SK-N-SH (cell line): Measurements from ENCODE around the gene PODN. TPM values are rescaled to one million over a fixed set of nuclear protein-coding genes. Genes with fewer than 3 reads are reported as not detected.

ENCODE experiments used
- CTCF ChIA-PET: fragments of 300-600, 350-600 bp; formaldehyde crosslinking; extraction: SDS; loops from one replicate; lab custom pipeline; 2021; lab: Yijun Ruan, JAX
- POLR2A ChIA-PET: fragments of 350-600 bp; sonication (Branson Sonifier 250); formaldehyde crosslinking; extraction: SDS; loops from one replicate; lab custom pipeline; 2020; ENCODE audit warnings: antibody characterized with exemption, inconsistent platforms; lab: Yijun Ruan, JAX
- DNase-seq: peaks from one replicate; pipeline ENCODE4 v3.0.0; 2012
- H2AFZ ChIP-seq: fragments of 200-600 bp; sonication (generic); 2 replicates; pipeline ENCODE4 v1.8.1; 2016; ENCODE audit warnings: antibody characterized with exemption, mild to moderate bottlenecking, low read depth
- H3F3A ChIP-seq: fragments of 200-600 bp; sonication (generic); replicated peaks from 2 replicates; pipeline ENCODE3; 2016; ENCODE audit warnings: antibody characterized with exemption, mild to moderate bottlenecking; ENCODE audit not compliant: insufficient read depth
- H3K27ac ChIP-seq, 2 experiments: fragments of 200-500 bp in 1 of 2; fragments of 200-600 bp in 1 of 2; sonication (Bioruptor generic) in 1 of 2; sonication (generic), shearing (Covaris generic) in 1 of 2; 2 replicates each; pipeline versions ENCODE4 v1.5.1 to v1.6.1; 2014 to 2016; ENCODE audit warnings: low read depth in 2 of 2, inconsistent platforms in 1 of 2, low read length in 1 of 2, mild to moderate bottlenecking in 1 of 2, mixed read lengths in 1 of 2
- H3K27me3 ChIP-seq: fragments of 200-600 bp; sonication (generic), shearing (Covaris generic); 2 replicates; pipeline ENCODE4 v1.6.1; 2016; ENCODE audit warnings: mixed run types; ENCODE audit not compliant: insufficient read depth
- H3K36me3 ChIP-seq, 2 experiments: fragments of 200-500 bp in 1 of 2; fragments of 200-600 bp in 1 of 2; sonication (Bioruptor generic) in 1 of 2; sonication (generic) in 1 of 2; replicated peaks in 1 of 2; 2 replicates each; pipeline versions ENCODE3 to v1.5.1; 2014 to 2016; ENCODE audit warnings: low read length in 1 of 2, mild to moderate bottlenecking in 1 of 2; ENCODE audit not compliant: insufficient read depth in 2 of 2, control insufficient read depth in 1 of 2
- H3K4me1 ChIP-seq, 2 experiments: fragments of 200-500 bp in 1 of 2; fragments of 200-600 bp in 1 of 2; sonication (Bioruptor generic) in 1 of 2; sonication (generic), shearing (Covaris generic) in 1 of 2; 2 replicates each; pipeline versions ENCODE4 v1.5.1 to v1.6.1; 2014 to 2016; ENCODE audit warnings: low read depth in 1 of 2, low read length in 1 of 2, mixed run types in 1 of 2; ENCODE audit not compliant: insufficient read depth in 2 of 2, control insufficient read depth in 1 of 2
- H3K4me2 ChIP-seq: fragments of 200-600 bp; sonication (generic), shearing (Covaris generic); 2 replicates; pipeline ENCODE4 v1.6.1; 2017; ENCODE audit warnings: mixed run types
- H3K4me3 ChIP-seq, 2 experiments: fragments of 200-500 bp in 1 of 2; fragments of 200-600 bp in 1 of 2; sonication (Bioruptor generic) in 1 of 2; sonication (generic), shearing (Covaris generic) in 1 of 2; 2 replicates each; pipeline versions ENCODE4 v1.5.1 to v1.8.1; 2014 to 2016; ENCODE audit warnings: low read depth in 2 of 2, inconsistent platforms in 1 of 2, low read length in 1 of 2, mild to moderate bottlenecking in 1 of 2, mixed read lengths in 1 of 2, moderate library complexity in 1 of 2
- H3K79me2 ChIP-seq: fragments of 200-600 bp; sonication (generic); 2 replicates; pipeline ENCODE4 v1.8.1; 2017; ENCODE audit warnings: mild to moderate bottlenecking; ENCODE audit not compliant: insufficient read depth
- H3K9ac ChIP-seq: fragments of 200-600 bp; sonication (generic); 2 replicates; pipeline ENCODE4 v1.6.1; 2017; ENCODE audit warnings: mixed run types
- H3K9me2 ChIP-seq: fragments of 200-600 bp; sonication (generic); 2 replicates; pipeline ENCODE4 v1.6.1; 2017; ENCODE audit warnings: mixed run types
- H3K9me3 ChIP-seq: fragments of 200-600 bp; sonication (generic); 2 replicates; pipeline ENCODE4 v1.6.1; 2017; ENCODE audit warnings: mixed run types, mild to moderate bottlenecking, moderate library complexity
- H4K20me1 ChIP-seq: fragments of 200-600 bp; sonication (generic); 2 replicates; pipeline ENCODE4 v1.6.1; 2017; ENCODE audit warnings: mild to moderate bottlenecking, mixed run types; ENCODE audit not compliant: insufficient read depth
- EP300 ChIP-seq, 2 experiments: IDR thresholded peaks; 2 replicates each; pipeline versions ENCODE4 v1.4.0 to v1.6.1; 2012; ENCODE audit warnings: borderline replicate concordance in 1 of 2, low read depth in 1 of 2, low read length in 1 of 2
- EZH2phosphoT487 ChIP-seq: fragments of 200-600 bp; sonication (generic); IDR thresholded peaks from 2 replicates; pipeline ENCODE4 v1.6.1; 2017; ENCODE audit warnings: low read depth, mixed run types, mild to moderate bottlenecking, antibody characterized with exemption, moderate library complexity, borderline replicate concordance
- FOSL2 ChIP-seq: IDR thresholded peaks from 2 replicates; pipeline ENCODE4 v1.4.0; 2012; ENCODE audit warnings: low read depth, mild to moderate bottlenecking, moderate library complexity, borderline replicate concordance
- GATA2 ChIP-seq: sonication (generic); formaldehyde crosslinking; IDR thresholded peaks from 2 replicates; pipeline ENCODE4 v1.5.0; 2020; ENCODE audit warnings: mild to moderate bottlenecking, missing genetic modification reagents
- MXI1 ChIP-seq: IDR thresholded peaks from 2 replicates; pipeline ENCODE4 v1.6.1; 2012; ENCODE audit warnings: mild to moderate bottlenecking, low read depth, low read length, improper control_type of control experiment
- NFIC ChIP-seq: IDR thresholded peaks from 2 replicates; pipeline ENCODE4 v1.4.0; 2012; ENCODE audit warnings: borderline replicate concordance
- NRF1 ChIP-seq: IDR thresholded peaks from 2 replicates; pipeline ENCODE4 v1.6.1; 2012; ENCODE audit warnings: low read depth, mild to moderate bottlenecking, low read length
- POLR2AphosphoS5 ChIP-seq: IDR thresholded peaks from 2 replicates; pipeline ENCODE4 v1.6.1; 2012; ENCODE audit warnings: low read depth, low read length
- RAD21 ChIP-seq: IDR thresholded peaks from 2 replicates; pipeline ENCODE4 v1.6.1; 2012; ENCODE audit warnings: mild to moderate bottlenecking, low read length
- RCOR1 ChIP-seq: fragments of 150-350 bp; IDR thresholded peaks from 2 replicates; pipeline ENCODE4 v1.6.1; 2017; ENCODE audit warnings: antibody characterized with exemption, low read length
- RFX5 ChIP-seq: IDR thresholded peaks from 2 replicates; pipeline ENCODE4 v1.6.1; 2012; ENCODE audit warnings: mild to moderate bottlenecking, improper control_type of control experiment, low read length
- RXRA ChIP-seq: IDR thresholded peaks from 2 replicates; pipeline ENCODE4 v1.4.0; 2012; ENCODE audit warnings: low read depth, mild to moderate bottlenecking, borderline replicate concordance
- SIN3A ChIP-seq: IDR thresholded peaks from 2 replicates; pipeline ENCODE4 v1.6.1; 2012; ENCODE audit warnings: low read depth, mild to moderate bottlenecking, low read length, moderate library complexity, borderline replicate concordance
- SMC3 ChIP-seq: IDR thresholded peaks from 2 replicates; pipeline ENCODE4 v1.6.1; 2012; ENCODE audit warnings: low read depth, low read length, improper control_type of control experiment
- TCF12 ChIP-seq: IDR thresholded peaks from 2 replicates; pipeline ENCODE4 v1.4.0; 2012
- TEAD4 ChIP-seq: IDR thresholded peaks from 2 replicates; pipeline ENCODE4 v1.4.0; 2012; ENCODE audit warnings: mild to moderate bottlenecking, borderline replicate concordance; ENCODE audit not compliant: insufficient read depth
- YY1 ChIP-seq: IDR thresholded peaks from 2 replicates; pipeline ENCODE4 v1.4.0; 2012; ENCODE audit warnings: low read depth, mild to moderate bottlenecking
- WGBS: methylation state at CpG from one replicate; pipeline ENCODE4 v1.1.6; 2017; ENCODE audit warnings: low lambda C conversion rate; 5-methylcytosine and 5-hydroxymethylcytosine counted together
- polyA plus RNA-seq, 3 experiments: library from polyadenylated mRNA; depleted of rRNA; stranded (reverse); fragments of >200 nt; gene quantifications; 2 replicates each; pipeline ENCODE4 v1.2.3, GENCODE V29; 2012
- TF ChIP-seq, protein P1 (sequence below): IDR thresholded peaks from 2 replicates; pipeline ENCODE4 v1.4.0; 2012; ENCODE audit warnings: low read depth, borderline replicate concordance
- TF ChIP-seq, protein P2 (sequence below): IDR thresholded peaks from 2 replicates; pipeline ENCODE4 v1.6.1; 2012; ENCODE audit warnings: mild to moderate bottlenecking, low read depth, low read length, moderate library complexity
- TF ChIP-seq, protein P3 (sequence below): IDR thresholded peaks from 2 replicates; pipeline ENCODE4; 2012

The PODN gene
- polyA plus RNA-seq, 1 of the 3 experiments (the other 2 are of a cell fraction) = 2.0 TPM

DNA sequence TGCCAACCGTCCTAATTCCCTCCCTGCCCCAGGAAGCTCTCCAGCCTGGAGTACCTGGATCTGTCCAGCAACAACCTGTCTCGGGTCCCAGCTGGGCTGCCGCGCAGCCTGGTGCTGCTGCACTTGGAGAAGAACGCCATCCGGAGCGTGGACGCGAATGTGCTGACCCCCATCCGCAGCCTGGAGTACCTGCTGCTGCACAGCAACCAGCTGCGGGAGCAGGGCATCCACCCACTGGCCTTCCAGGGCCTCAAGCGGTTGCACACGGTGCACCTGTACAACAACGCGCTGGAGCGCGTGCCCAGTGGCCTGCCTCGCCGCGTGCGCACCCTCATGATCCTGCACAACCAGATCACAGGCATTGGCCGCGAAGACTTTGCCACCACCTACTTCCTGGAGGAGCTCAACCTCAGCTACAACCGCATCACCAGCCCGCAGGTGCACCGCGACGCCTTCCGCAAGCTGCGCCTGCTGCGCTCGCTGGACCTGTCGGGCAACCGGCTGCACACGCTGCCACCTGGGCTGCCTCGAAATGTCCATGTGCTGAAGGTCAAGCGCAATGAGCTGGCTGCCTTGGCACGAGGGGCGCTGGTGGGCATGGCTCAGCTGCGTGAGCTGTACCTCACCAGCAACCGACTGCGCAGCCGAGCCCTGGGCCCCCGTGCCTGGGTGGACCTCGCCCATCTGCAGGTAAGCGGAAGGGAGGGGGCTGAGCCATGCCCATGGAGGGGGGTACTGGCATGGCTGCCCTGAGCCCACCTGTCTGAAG lies 16.5 kb downstream of the PODN start:
- no peak overlapping the region for H3K9ac ChIP-seq
- no peak for TF ChIP-seq SMC3
- TF ChIP-seq RFX5 = no peak
- no peak for TF ChIP-seq EZH2phosphoT487
- TF ChIP-seq, protein P1, sequence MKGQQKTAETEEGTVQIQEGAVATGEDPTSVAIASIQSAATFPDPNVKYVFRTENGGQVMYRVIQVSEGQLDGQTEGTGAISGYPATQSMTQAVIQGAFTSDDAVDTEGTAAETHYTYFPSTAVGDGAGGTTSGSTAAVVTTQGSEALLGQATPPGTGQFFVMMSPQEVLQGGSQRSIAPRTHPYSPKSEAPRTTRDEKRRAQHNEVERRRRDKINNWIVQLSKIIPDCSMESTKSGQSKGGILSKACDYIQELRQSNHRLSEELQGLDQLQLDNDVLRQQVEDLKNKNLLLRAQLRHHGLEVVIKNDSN = no peak
- TF ChIP-seq, protein P2, sequence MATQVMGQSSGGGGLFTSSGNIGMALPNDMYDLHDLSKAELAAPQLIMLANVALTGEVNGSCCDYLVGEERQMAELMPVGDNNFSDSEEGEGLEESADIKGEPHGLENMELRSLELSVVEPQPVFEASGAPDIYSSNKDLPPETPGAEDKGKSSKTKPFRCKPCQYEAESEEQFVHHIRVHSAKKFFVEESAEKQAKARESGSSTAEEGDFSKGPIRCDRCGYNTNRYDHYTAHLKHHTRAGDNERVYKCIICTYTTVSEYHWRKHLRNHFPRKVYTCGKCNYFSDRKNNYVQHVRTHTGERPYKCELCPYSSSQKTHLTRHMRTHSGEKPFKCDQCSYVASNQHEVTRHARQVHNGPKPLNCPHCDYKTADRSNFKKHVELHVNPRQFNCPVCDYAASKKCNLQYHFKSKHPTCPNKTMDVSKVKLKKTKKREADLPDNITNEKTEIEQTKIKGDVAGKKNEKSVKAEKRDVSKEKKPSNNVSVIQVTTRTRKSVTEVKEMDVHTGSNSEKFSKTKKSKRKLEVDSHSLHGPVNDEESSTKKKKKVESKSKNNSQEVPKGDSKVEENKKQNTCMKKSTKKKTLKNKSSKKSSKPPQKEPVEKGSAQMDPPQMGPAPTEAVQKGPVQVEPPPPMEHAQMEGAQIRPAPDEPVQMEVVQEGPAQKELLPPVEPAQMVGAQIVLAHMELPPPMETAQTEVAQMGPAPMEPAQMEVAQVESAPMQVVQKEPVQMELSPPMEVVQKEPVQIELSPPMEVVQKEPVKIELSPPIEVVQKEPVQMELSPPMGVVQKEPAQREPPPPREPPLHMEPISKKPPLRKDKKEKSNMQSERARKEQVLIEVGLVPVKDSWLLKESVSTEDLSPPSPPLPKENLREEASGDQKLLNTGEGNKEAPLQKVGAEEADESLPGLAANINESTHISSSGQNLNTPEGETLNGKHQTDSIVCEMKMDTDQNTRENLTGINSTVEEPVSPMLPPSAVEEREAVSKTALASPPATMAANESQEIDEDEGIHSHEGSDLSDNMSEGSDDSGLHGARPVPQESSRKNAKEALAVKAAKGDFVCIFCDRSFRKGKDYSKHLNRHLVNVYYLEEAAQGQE = no peak
- no peak for TF ChIP-seq YY1
- no peak for TF ChIP-seq MXI1
- no peak for TF ChIP-seq POLR2AphosphoS5
- TF ChIP-seq TEAD4 = no peak
- TF ChIP-seq SIN3A = no peak
- no peak for TF ChIP-seq RAD21
- TF ChIP-seq RCOR1 = no peak
- no peak for TF ChIP-seq NFIC
- no peak for TF ChIP-seq RXRA
- TF ChIP-seq TCF12 = no peak
- TF ChIP-seq NRF1 = no peak
- TF ChIP-seq, protein P3, sequence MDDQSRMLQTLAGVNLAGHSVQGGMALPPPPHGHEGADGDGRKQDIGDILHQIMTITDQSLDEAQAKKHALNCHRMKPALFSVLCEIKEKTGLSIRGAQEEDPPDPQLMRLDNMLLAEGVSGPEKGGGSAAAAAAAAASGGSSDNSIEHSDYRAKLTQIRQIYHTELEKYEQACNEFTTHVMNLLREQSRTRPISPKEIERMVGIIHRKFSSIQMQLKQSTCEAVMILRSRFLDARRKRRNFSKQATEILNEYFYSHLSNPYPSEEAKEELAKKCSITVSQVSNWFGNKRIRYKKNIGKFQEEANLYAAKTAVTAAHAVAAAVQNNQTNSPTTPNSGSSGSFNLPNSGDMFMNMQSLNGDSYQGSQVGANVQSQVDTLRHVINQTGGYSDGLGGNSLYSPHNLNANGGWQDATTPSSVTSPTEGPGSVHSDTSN = no peak
- no peak for TF ChIP-seq GATA2 (CRISPR knock-in tag)
- TF ChIP-seq FOSL2 = no peak
- no peak for TF ChIP-seq EP300 (IDR thresholded peaks at IDR 0.05; ENCODE audit: borderline replicate concordance in 1 of 2, low read depth in 1 of 2, low read length in 1 of 2)
- no peak overlapping the region for H3K27ac ChIP-seq
- H3F3A ChIP-seq = no peaks in the 10 kb centered on the region
- no peaks in the 10 kb centered on the region for H3K36me3 ChIP-seq
- H3K9me3 ChIP-seq = no peaks in the 10 kb centered on the region
- H3K4me1 ChIP-seq = no peaks in the 10 kb centered on the region; a peak in 1 of 4 replicates
- H3K9me2 ChIP-seq = no peaks in the 10 kb centered on the region
- 83% methylated on average over 19 of the region's 46 CpGs for WGBS
- no peaks in the 10 kb centered on the region for H3K27me3 ChIP-seq
- ChIA-PET POLR2A (no interaction called here), CTCF (interaction anchor here (0.8 to 2.7 kb wide), 2 partner anchors 10 to 16 kb away, joined by 4 to 7 read pairs; partner anchors contain the start of gene PODN)
- H3K79me2 ChIP-seq = no peaks in the 10 kb centered on the region
- DNase-seq = no peak
- H3K4me3 ChIP-seq = no peak overlapping the region
- H3K4me2 ChIP-seq = no peak overlapping the region
- no peaks in the 10 kb centered on the region for H4K20me1 ChIP-seq
- H2AFZ ChIP-seq = no peak overlapping the region
